ENCODE data around the gene PEX5. TPM values are rescaled to one million over a fixed set of nuclear protein-coding genes. Genes with fewer than 3 reads are reported as not detected.

PEX5 gene
- total RNA-seq, 4 donors from 2014 or later = 35.9 to 49.3 (median 41.5) TPM

DNA sequence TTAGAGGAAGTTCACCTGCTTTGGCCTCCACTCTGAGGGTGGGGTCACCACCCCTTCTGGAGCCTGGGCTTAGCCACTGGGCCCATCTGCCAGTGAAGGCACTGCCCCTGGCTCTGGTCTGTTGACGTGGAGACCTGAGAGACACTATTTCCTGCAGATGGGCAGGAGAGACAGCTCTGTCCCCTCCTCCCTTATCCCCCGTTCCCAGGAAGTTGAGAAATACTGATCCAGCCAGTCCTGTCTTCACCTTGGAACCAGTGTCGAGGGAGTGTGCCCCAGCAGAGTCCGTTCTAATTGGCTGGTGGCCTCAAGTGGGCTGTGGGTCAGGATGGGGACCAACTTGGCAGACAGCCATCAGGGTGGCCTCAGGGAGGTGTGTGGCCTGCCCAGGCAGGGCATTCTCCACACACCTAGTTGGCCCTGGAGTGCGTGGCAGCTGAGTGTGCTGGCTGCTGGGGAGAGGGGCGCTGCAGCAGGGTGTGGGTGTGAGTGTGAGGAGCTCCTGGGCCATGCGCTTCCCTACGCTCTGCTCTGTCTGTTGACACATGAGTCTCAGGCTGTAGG is 33.9 kb upstream of the PEX5 start:
- Histone ChIP-seq H3K27ac (peak overlapping the region; percentile 74), H3K4me3 (peak overlapping the region; percentile 24), H3K36me3 (peaks cover 24% of the 10 kb centered on the region), H3K27me3 (no peaks in the 10 kb centered on the region), H3K9me3 (no peaks in the 10 kb centered on the region), H3K4me1 (peaks cover 45% of the 10 kb centered on the region)
- DNase-seq (ENCODE audit: low spot score in 2 of 2) = no peak
- WGBS = 23% methylated on average over 7 of the region's 8 CpGs
- TF ChIP-seq CTCF (IDR thresholded peaks at IDR 0.05) (no peak), POLR2AphosphoS5 (IDR thresholded peaks at IDR 0.05) (no peak), EP300 (IDR thresholded peaks at IDR 0.05) (no peak), POLR2A (IDR thresholded peaks at IDR 0.05) (no peak)

GRCh38 chr12:7156259-7157197 is 33.0 kb upstream of the PEX5 start:
- Histone ChIP-seq H3K9me3 (no peaks in the 10 kb centered on the region), H3K4me3 (peak overlapping the region; percentile 24), H3K4me1 (peaks cover 45% of the 10 kb centered on the region), H3K36me3 (peaks cover 17% of the 10 kb centered on the region), H3K27ac (peak overlapping the region; percentile 74), H3K27me3 (no peaks in the 10 kb centered on the region)
- WGBS = 74% methylated on average over 20 of the region's 24 CpGs
- no peak for TF ChIP-seq EP300 (IDR thresholded peaks at IDR 0.05)
- TF ChIP-seq CTCF (IDR thresholded peaks at IDR 0.05) = no peak
- TF ChIP-seq POLR2AphosphoS5 (IDR thresholded peaks at IDR 0.05) = no peak
- no peak for TF ChIP-seq POLR2A (IDR thresholded peaks at IDR 0.05)
- no peak for DNase-seq (ENCODE audit: low spot score in 2 of 2)

DNA sequence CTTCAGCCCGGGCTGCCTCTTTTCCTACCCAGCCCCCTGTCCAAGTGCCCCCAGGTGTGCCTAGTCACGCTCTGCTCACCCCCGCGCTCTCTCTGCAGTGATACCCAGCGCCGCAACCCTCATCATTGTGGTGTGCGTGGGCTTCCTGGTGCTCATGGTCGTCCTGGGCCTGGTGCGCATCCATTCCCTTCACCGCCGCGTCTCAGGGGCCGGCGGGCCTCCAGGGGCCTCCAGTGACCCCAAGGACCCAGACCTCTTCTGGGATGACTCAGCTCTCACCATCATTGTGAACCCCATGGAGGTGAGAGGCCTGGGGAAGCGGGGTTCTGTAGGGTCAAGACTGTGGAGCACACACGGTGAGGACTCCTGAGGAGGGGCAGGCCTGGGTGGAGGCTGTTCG is 32.1 kb upstream of the PEX5 start:
- 93% methylated on average over 16 of the region's 17 CpGs for WGBS
- H3K27ac ChIP-seq = no peak overlapping the region
- no peaks in the 10 kb centered on the region for H3K27me3 ChIP-seq
- no peak for DNase-seq (ENCODE audit: low spot score in 2 of 2)
- TF ChIP-seq POLR2AphosphoS5 (IDR thresholded peaks at IDR 0.05) = no peak
- no peak overlapping the region for H3K4me3 ChIP-seq
- H3K36me3 ChIP-seq = peaks cover 12% of the 10 kb centered on the region
- no peaks in the 10 kb centered on the region for H3K9me3 ChIP-seq
- peaks cover 45% of the 10 kb centered on the region for H3K4me1 ChIP-seq

GRCh38 chr12:7158781-7159609 is 30.5 kb upstream of the PEX5 start:
- no peak for DNase-seq (ENCODE audit: low spot score in 2 of 2)
- Histone ChIP-seq H3K4me3 (no peak overlapping the region), H3K27me3 (peaks cover 5% of the 10 kb centered on the region), H3K27ac (no peak overlapping the region), H3K9me3 (no peaks in the 10 kb centered on the region), H3K36me3 (peaks cover 3% of the 10 kb centered on the region), H3K4me1 (peaks cover 41% of the 10 kb centered on the region)
- WGBS = 53% methylated on average over 7 of the region's 10 CpGs
- no peak for TF ChIP-seq POLR2AphosphoS5 (IDR thresholded peaks at IDR 0.05)
- TF ChIP-seq EP300 (IDR thresholded peaks at IDR 0.05) = no peak
- TF ChIP-seq CTCF (IDR thresholded peaks at IDR 0.05) = no peak
- no peak for TF ChIP-seq POLR2A (IDR thresholded peaks at IDR 0.05)

- peaks cover 10% of the 10 kb centered on the region for H3K27me3 ChIP-seq
- H3K27ac ChIP-seq = no peak overlapping the region
- H3K36me3 ChIP-seq = peaks cover 3% of the 10 kb centered on the region
- TF ChIP-seq POLR2A (IDR thresholded peaks at IDR 0.05) = no peak
- 79% methylated on average over 7 of the region's 7 CpGs for WGBS
- no peak for DNase-seq (ENCODE audit: low spot score in 2 of 2)
- H3K4me3 ChIP-seq = no peak overlapping the region
- H3K4me1 ChIP-seq = peaks cover 30% of the 10 kb centered on the region
- H3K9me3 ChIP-seq = no peaks in the 10 kb centered on the region
Measured at GRCh38 chr12:7160183-7160582, 29.3 kb upstream of the PEX5 start.
